HT1080 (cell line): Measurements from ENCODE around the gene MYT1. TPM values are rescaled to one million over a fixed set of nuclear protein-coding genes. Genes with fewer than 3 reads are reported as not detected.

Experiments
- DNase-seq: peaks from one replicate; pipeline ENCODE4 v3.0.0-alpha.2; 2015; ENCODE audit warnings: low read depth
- total RNA-seq: library from RNA; depleted of rRNA; stranded (reverse); fragments of >200 nt; shearing (Covaris generic); gene quantifications from 2 replicates; pipeline ENCODE4 v1.2.3, GENCODE V29; 2014

MYT1 gene
- total RNA-seq, 1 experiment from 2014 or later, result not detected

DNA sequence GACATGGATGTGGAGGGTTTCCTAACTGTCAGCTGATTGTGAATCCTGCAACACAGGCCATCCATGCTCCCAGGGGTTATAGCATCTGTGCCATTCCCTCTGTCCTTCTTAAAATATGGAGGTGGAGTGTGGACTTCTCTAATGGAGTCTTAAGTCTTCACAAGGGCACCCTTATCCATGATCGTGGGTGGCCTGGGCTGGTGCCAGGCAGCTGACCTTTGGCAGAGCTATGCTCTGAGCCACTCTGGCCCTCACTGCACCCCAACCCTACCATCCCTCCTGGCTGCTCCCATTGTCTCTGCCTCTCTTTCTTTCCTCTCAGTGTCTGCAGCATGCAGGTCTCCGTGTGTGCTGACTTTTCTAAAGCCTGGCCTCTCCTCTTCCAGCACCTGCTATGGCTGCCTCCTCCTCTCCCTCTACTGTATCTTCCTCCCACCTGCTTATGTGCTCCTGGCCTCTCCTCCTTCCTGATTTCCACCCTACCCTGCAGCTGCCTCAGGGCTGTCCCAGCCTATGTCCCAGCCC lies 80.1 kb downstream of the MYT1 start:
- no peak for DNase-seq

DNA sequence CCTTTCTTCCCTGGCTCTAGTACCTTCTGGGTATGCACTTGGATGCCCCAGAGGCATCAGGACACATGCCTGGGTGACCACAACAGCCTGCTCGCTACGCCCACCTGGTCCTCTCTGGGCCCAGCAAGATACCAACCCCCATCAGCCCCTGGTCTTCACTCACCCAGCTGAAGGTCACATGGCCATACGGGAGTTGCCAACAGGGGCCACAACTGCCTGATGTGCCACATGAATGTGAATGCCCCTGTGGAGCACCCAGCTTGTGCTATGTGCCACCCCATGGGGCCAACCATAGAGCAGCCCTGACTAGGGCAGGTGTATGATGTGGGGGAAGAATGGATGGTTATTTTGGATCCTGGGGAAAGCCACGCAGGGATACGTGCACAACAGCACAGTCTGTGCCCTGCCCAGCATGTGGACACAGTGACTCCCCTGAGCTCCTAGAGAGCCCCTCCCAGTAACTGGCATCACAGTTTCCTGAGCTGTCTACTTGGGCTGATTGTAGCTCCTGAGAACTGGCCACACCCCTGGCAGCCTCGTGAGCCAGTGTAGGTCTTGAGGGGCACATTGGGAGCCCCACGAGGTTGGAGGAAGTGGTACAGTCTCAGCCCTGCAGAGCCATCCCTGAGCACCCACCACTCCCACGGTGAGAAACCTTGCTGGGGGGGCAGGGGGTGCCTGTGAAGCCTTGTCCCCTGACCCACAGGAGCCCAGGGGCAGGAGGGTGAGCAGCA lies 80.8 kb downstream of the MYT1 start:
- no peak for DNase-seq

DNA sequence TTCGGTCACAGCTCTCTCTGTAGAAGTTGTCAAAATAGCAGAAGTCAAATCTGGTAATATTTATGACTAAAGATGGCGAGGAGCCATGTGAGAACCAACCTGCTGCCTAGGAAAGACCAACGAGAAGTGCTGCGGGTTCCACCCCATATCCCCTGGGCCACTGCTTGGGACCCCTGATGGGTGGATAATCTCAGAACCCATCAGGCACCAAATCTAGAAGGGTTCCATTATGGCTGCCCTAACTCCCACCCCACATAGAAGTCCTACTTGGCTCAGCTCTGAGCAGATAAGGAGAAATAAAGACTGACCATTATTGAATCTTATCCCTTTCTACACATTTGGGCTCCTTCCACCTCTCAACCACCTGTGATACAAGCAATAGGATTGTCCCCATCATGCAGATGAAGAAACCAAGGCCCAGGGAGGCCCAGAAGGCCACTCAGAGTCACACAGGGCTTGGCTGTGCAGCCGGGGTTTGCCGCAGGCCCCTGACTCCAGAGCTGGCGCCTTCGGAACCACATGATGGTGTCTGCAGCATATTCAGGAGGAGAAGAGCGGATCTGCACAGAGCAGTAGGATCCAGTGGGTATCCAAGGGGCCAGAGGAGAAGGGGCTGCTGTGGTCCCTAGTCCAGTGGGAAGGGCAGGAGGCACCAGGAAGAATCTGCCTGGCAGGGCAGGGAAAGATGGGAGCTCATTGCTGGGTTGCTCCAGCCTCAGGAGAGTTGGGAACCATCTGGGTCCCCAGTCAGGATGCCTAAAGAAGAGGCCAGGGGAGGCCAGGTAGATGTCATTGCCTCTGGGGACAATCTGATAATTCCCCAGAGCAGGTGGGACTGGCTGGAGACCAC lies 81.7 kb downstream of the MYT1 start:
- DNase-seq, result no peak

DNA sequence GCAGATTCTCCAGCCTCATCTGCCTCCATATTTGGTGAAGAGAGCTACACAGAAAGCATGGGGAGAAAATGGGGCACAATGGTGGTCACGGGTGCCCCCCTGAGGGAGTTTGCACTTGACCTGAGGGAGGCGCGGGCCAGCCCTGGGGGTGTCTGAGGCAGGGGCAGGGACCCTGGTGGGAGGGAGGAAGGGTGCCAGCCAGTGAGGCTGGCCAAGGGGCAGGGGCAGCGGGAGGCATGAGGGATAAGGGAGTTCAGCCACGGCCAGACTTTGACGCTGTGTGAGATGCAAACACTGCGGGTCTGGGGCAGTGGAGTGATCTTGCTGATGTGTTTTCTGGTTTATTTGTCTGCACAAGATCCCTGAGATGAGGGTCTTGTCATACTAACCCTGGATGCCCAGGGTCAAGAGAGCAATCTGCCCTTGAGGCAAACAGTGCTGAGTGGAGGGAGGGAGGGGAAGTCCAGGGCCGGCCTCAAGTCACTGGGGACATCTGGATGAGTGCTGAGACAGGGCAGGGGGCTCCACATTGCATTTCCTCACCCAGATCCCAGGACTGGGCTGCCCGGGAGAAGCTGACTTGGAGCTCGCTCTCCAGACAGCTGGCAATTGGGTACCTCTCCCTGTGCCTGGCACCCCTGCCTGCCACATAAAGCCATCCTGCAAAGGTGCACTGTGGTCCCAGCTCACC lies 82.5 kb downstream of the MYT1 start:
- DNase-seq, result no peak

GRCh38 chr20:64247307-64247618 lies 83.0 kb downstream of the MYT1 start:
- DNase-seq, result no peak

DNA sequence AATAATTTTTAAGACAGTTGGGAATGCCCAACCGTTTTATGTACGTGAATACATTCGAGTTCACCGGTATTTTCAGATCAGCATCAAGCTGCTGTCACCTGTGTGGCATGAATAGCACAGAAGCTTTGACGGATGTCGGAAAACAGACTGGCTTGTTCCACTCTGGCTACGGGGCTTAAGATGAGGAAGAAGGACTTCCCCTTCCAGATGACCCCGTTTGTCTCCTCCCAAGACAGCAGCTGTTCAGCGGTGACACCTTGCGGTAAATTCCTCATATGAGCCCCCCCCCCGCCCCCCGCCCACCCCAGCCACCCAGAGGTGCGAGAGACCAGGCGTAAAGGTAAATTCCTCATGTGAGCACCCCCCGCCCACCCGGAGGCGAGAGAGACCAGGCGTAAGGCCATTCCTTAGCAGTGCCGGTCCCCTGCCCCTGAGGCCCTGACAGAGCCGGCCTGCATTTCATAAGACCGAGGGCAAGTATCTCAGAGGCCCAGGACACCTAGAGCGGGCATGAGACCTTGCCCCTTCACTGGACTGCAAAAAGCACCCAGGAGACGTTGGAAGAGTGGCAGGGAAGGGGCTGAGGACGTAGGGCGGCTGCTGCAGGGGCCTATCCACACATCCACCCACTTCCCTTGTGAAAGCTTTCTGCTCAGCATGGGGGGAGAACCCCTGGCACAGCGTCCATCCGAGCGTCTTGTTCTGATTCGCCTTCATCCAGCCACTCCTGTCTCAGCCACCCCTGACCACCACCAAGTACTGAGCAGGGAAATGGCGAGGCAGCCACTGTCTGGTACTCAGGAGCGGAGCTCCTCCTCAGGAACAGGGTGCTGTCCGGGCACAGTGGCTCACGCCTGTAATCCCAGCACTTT lies 84.0 kb downstream of the MYT1 start:
- DNase-seq, result no peak

GRCh38 chr20:64250027-64250426 lies 85.8 kb downstream of the MYT1 start:
- DNase-seq, result no peak

DNA sequence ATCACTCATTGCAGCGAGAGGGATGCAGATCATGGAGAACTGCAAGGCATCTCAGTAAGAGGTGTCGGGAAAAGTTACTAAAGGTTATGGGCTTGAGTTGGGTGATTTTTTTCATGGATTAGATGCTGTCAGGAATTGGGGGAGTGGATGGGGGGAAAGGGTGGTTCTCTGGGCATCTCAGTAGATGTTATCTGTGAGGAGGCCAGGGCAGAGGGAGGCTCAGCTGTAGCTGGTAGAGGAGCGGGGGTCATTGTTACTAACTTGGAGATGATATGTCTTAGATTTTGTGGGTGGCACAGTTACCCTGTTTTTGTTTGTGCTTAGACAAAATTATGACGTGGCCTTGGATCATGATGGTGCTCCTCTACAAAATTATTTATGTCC lies 88.7 kb downstream of the MYT1 start:
- no peak for DNase-seq

- no peak for DNase-seq
Measured at GRCh38 chr20:64253443-64253842, 89.2 kb downstream of the MYT1 start.

DNA sequence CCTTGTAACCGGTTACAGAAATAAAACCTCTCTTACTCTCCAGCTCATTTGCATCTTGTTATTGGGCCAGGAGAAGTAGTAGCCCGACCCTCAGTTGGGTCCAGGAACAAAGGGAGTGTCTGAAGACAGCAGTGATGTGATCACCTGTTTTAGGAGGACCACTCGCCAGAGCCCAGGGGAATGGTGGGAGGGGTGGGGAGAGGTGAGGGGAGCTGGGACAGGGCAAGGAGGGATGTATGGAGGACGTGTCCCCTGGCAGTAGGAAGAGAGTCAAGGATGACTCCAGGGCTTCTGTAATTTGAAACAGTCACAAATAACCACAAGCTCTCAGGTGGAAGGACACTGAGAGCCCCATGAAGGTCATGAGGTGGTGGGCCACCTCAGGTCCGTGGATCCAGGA lies 89.9 kb downstream of the MYT1 start:
- no peak for DNase-seq

- DNase-seq, result no peak
Measured at GRCh38 chr20:64254571-64255360, 90.5 kb downstream of the MYT1 start.

- DNase-seq, result peak; percentile 84
Measured at GRCh38 chr20:64255361-64256281, 91.4 kb downstream of the MYT1 start, which contains the start of gene PCMTD2. Gene PCMTD2 (plus strand): TSS chr20:64255748. CDS start chr20:64259966, 4,218 bp downstream.

- no peak for DNase-seq
Measured at GRCh38 chr20:64256282-64256935, 92.2 kb downstream of the MYT1 start.

DNA sequence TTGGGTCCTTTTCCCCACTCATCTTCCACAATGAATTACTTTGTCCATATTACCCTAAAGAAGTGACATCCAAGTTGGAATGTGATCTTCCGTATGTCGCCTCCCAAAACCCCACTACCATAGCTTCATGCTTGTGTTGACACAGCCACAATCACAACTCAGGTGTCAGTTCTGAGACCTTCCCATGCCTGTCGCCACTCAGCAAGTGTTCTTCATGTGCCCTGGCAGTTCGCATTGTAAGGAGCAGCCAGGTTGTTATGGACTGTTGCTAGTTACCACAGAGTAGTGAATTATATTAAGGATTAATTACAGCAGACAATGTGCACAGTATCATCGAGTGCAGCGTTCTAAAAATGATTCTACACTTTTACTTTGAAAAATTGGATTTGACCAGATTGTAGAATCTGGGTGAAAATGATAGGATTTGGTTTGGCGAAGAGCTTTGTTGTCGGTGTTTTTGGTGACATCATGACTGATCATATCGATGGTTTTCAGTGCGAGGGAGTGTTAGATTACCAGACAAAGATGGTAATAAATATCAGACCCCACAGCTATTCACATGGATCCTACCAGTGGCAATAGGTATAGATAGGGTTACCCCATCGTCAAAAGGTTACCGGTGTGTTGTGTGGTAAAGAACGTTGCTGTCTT lies 93.0 kb downstream of the MYT1 start:
- no peak for DNase-seq

GRCh38 chr20:64258071-64258823 lies 94.0 kb downstream of the MYT1 start:
- DNase-seq, result no peak

- no peak for DNase-seq
Measured at GRCh38 chr20:64260239-64260638, 96.0 kb downstream of the MYT1 start.

GRCh38 chr20:64261138-64261537 lies 96.9 kb downstream of the MYT1 start:
- DNase-seq, result no peak
